Activated CD4-positive, alpha-beta T cell treated with anti-CD3 and anti-CD28 coated beads for 48 hours (primary cell): ENCODE results near the gene EXTL2.
"Not testable (repeated sequence)": the region's sequence is repeated elsewhere in the genome, so short reads cannot be mapped to it uniquely, and the experiment has no call there.

Experiments
- DNase-seq: peaks from one replicate; pipeline ENCODE4 v3.0.0-alpha.2; 2020

EXTL2 gene

GRCh38 chr1:100896481-100896982, 1.9 kb upstream of the EXTL2 start:
- peak; percentile 59 for DNase-seq

GRCh38 chr1:100895540-100896480, 1.2 kb upstream of the EXTL2 start, which contains the start of gene SLC30A7:
Gene SLC30A7 (plus strand): TSS chr1:100896090. CDS start chr1:100896263, 173 bp downstream.
- DNase-seq: peak; percentile 99

GRCh38 chr1:100893718-100894117, 924 bp downstream of the EXTL2 start:
- DNase-seq: no peak

GRCh38 chr1:100892554-100892953, 2.1 kb downstream of the EXTL2 start:
- DNase-seq: no peak

- no peak for DNase-seq
Observed at GRCh38 chr1:100891380-100891779, 3.3 kb downstream of the EXTL2 start.

- not testable (repeated sequence) for DNase-seq
Observed at GRCh38 chr1:100889869-100890482, 4.7 kb downstream of the EXTL2 start.

- DNase-seq: not testable (repeated sequence)
Observed at GRCh38 chr1:100889007-100889406, 5.6 kb downstream of the EXTL2 start.

GRCh38 chr1:100883963-100884362, 10.7 kb downstream of the EXTL2 start:
- no peak for DNase-seq

GRCh38 chr1:100882698-100883097, 11.9 kb downstream of the EXTL2 start:
- no peak for DNase-seq

GRCh38 chr1:100881687-100882086, 13.0 kb downstream of the EXTL2 start:
- no peak for DNase-seq

GRCh38 chr1:100879422-100879821, 15.2 kb downstream of the EXTL2 start:
- DNase-seq: no peak

GRCh38 chr1:100876291-100876690, 18.4 kb downstream of the EXTL2 start:
- no peak for DNase-seq

- no peak for DNase-seq
Observed at GRCh38 chr1:100875228-100875627, 19.4 kb downstream of the EXTL2 start.

- DNase-seq: no peak
Observed at GRCh38 chr1:100874433-100874832, 20.2 kb downstream of the EXTL2 start.

- no peak for DNase-seq
Observed at GRCh38 chr1:100869996-100870395, 24.6 kb downstream of the EXTL2 start.

- no peak for DNase-seq
Observed at GRCh38 chr1:100868364-100868995, 26.2 kb downstream of the EXTL2 start.

GRCh38 chr1:100866901-100867206, 27.8 kb downstream of the EXTL2 start:
- DNase-seq: no peak

GRCh38 chr1:100866041-100866900, 28.4 kb downstream of the EXTL2 start:
- no peak for DNase-seq

- DNase-seq: no peak
Observed at GRCh38 chr1:100862591-100862990, 32.1 kb downstream of the EXTL2 start.

- no peak for DNase-seq
Observed at GRCh38 chr1:100861379-100861778, 33.3 kb downstream of the EXTL2 start.

- no peak for DNase-seq
Observed at GRCh38 chr1:100860397-100860991, 34.1 kb downstream of the EXTL2 start.

GRCh38 chr1:100855116-100855515, 39.5 kb downstream of the EXTL2 start:
- not testable (repeated sequence) for DNase-seq
